ENCODE results near the gene CCDC3.

Gene CCDC3

GRCh38 chr10:12940791-12941190, 60.7 kb downstream of the CCDC3 start:
- CTCF ChIA-PET, result no interaction called here
- DNase-seq, result no peak
- no peak overlapping the region for H3K27ac Mint-ChIP-seq
- H3K27me3 Mint-ChIP-seq, result no peaks in the 10 kb centered on the region
- no peaks in the 10 kb centered on the region for H3K36me3 Mint-ChIP-seq
- H3K4me1 Mint-ChIP-seq, result no peaks in the 10 kb centered on the region
- no peak overlapping the region for H3K4me3 Mint-ChIP-seq
- no peaks in the 10 kb centered on the region for H3K9me3 Mint-ChIP-seq

DNA sequence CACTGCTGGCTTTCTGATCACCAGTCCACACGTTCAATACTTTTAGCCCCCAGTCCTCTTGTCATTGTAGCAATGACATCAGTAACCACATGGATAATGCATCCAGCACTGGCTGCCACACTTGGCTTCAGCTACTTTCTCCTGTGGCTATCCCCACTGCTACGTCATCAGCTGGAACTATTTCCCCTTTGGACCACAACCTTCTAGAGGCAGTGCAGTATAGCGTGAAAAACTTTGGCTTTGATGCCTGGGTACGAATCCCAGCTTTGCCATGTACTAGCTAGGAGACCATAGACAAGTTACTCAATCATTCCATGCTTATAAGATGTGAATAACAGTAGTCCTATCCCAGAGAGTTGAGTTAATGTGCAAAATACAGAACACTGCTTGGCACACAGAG, 63.2 kb downstream of the CCDC3 start:
- Mint-ChIP-seq H3K9me3 (no peaks in the 10 kb centered on the region), H3K4me3 (no peak overlapping the region), H3K27ac (no peak overlapping the region), H3K27me3 (no peaks in the 10 kb centered on the region), H3K36me3 (no peaks in the 10 kb centered on the region), H3K4me1 (no peaks in the 10 kb centered on the region)
- CTCF ChIA-PET, result interaction anchor here (0.6 kb wide), 1 partner anchor 8 kb away, joined by 3 read pairs; no protein-coding TSS in a partner anchor
- no peak for DNase-seq

GRCh38 chr10:12937527-12937926, 64.0 kb downstream of the CCDC3 start:
- DNase-seq, result no peak
- Mint-ChIP-seq H3K27me3 (no peaks in the 10 kb centered on the region), H3K4me3 (no peak overlapping the region), H3K9me3 (no peaks in the 10 kb centered on the region), H3K36me3 (no peaks in the 10 kb centered on the region), H3K27ac (no peak overlapping the region), H3K4me1 (no peaks in the 10 kb centered on the region)
- CTCF ChIA-PET, result no interaction called here

DNA sequence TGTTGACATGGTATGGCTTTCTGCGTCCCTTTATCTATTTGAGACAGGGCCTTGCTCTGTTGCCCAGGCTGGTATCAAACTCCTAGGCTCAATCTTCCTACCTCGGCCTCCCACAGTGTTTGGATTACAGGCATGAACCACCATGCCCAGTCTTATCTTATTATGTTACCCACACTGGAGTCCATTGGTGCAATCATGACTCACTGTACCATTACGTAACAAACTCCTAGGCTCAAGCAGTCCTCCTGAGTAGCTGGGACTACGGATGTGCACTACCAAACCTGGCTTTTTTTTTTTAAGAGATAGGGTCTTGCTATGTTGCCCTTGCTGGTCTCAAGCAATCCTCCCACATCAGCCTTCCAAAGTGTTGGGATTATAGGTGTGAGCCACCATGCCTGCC, 66.7 kb downstream of the CCDC3 start:
- Mint-ChIP-seq H3K4me3 (no peak overlapping the region), H3K4me1 (no peaks in the 10 kb centered on the region), H3K36me3 (no peaks in the 10 kb centered on the region), H3K27me3 (no peaks in the 10 kb centered on the region), H3K27ac (no peak overlapping the region), H3K9me3 (no peaks in the 10 kb centered on the region)
- no peak for DNase-seq
- CTCF ChIA-PET, result no interaction called here

DNA sequence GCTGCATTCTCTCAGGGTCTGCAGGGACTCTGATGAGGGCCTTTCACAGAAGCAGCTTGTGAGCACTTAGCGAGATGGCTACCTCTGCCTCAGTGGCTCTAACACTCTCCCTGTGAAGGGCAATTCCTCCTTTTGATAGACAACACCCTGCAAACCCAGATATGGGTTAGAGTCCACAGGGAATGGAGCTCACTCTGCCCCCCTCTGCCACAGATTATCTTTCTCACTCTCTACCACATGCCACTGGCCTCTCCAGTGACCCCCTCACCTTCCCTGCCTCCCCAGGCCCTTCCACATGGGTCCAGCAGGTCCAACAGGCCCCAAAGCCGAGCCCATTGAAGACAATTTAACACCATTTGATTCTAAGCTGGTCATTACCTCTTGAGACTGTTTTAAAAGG, 72.1 kb downstream of the CCDC3 start:
- Mint-ChIP-seq H3K27ac (no peak overlapping the region), H3K9me3 (no peaks in the 10 kb centered on the region), H3K4me1 (no peaks in the 10 kb centered on the region), H3K36me3 (no peaks in the 10 kb centered on the region), H3K27me3 (no peaks in the 10 kb centered on the region), H3K4me3 (no peak overlapping the region)
- CTCF ChIA-PET, result no interaction called here
- DNase-seq, result no peak

GRCh38 chr10:12928571-12928970, 72.9 kb downstream of the CCDC3 start:
- Mint-ChIP-seq H3K36me3 (no peaks in the 10 kb centered on the region), H3K27ac (no peak overlapping the region), H3K9me3 (no peaks in the 10 kb centered on the region), H3K4me1 (no peaks in the 10 kb centered on the region), H3K4me3 (no peak overlapping the region), H3K27me3 (no peaks in the 10 kb centered on the region)
- no peak for DNase-seq
- CTCF ChIA-PET, result no interaction called here

DNA sequence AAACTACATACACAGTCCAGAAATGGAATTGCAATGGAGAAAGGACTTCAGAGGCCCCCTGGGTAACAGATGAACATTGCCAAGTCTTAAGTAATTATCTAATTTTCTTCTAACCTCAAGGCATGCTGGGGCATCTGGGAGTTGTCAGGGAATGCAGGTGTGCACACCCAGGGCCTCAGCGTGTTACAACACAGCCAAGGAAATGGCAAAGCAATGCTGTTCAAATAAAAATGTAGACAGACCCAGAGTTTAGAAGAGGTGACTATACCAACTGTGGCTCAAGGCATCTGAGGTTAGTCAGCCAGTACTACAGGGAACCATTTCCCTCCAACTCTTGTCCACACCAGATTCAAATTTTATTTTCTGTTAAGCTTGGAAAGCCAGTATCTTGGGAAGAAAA, 73.6 kb downstream of the CCDC3 start:
- no peaks in the 10 kb centered on the region for H3K9me3 Mint-ChIP-seq
- DNase-seq, result no peak
- H3K4me1 Mint-ChIP-seq, result no peaks in the 10 kb centered on the region
- no peak overlapping the region for H3K4me3 Mint-ChIP-seq
- H3K27ac Mint-ChIP-seq, result no peak overlapping the region
- H3K36me3 Mint-ChIP-seq, result no peaks in the 10 kb centered on the region
- CTCF ChIA-PET, result no interaction called here
- H3K27me3 Mint-ChIP-seq, result no peaks in the 10 kb centered on the region

- H3K4me1 Mint-ChIP-seq, result no peaks in the 10 kb centered on the region
- no peak for DNase-seq
- CTCF ChIA-PET, result no interaction called here
- no peaks in the 10 kb centered on the region for H3K27me3 Mint-ChIP-seq
- no peaks in the 10 kb centered on the region for H3K9me3 Mint-ChIP-seq
- H3K27ac Mint-ChIP-seq, result no peak overlapping the region
- H3K4me3 Mint-ChIP-seq, result no peak overlapping the region
- H3K36me3 Mint-ChIP-seq, result no peaks in the 10 kb centered on the region
Observed at GRCh38 chr10:12925845-12926244, 75.7 kb downstream of the CCDC3 start.

- no peaks in the 10 kb centered on the region for H3K27me3 Mint-ChIP-seq
- DNase-seq, result no peak
- no peak overlapping the region for H3K4me3 Mint-ChIP-seq
- no peaks in the 10 kb centered on the region for H3K4me1 Mint-ChIP-seq
- no peaks in the 10 kb centered on the region for H3K9me3 Mint-ChIP-seq
- CTCF ChIA-PET, result no interaction called here
- no peaks in the 10 kb centered on the region for H3K36me3 Mint-ChIP-seq
- H3K27ac Mint-ChIP-seq, result no peak overlapping the region
Observed at GRCh38 chr10:12924911-12925310, 76.6 kb downstream of the CCDC3 start.

DNA sequence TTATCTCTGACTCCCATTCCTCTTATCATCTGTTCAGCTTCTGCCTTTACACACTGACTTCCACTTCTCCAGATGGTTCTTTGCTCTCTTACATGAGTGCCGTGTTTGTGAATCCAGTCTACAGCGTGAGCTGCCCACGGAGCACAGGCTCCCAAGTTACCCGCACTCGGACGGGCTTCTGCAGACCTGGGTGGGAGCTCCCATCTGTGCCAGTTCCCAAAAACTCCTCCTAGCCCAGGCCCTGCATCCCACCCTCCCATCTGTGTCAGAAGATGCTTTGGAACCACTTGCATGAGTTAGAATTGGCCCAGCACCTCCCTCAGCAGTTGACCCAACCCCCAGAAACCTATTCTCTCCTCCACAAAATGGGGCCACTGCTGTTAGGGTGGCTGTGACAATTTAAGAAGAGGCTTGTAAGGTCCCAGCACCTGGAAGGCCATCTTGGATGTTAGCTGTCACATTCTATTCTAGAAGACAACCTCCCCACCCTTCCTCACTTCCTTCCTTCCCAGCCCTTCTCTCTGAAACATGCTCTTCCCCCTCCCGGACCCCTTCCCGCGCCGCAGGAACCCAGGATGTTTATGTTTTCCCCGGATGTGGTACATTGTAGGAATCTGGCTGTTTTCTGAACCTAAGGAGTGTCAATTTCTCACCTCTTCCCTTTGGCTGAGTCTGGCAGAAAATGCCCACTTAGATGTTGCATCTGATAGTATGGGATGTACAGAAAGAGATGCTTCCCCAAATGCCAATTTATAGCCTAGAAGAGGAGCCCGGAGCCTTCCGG, 79.2 kb downstream of the CCDC3 start:
- Mint-ChIP-seq H3K4me3 (no peak overlapping the region), H3K27me3 (no peaks in the 10 kb centered on the region), H3K9me3 (no peaks in the 10 kb centered on the region), H3K27ac (no peak overlapping the region), H3K4me1 (no peaks in the 10 kb centered on the region), H3K36me3 (no peaks in the 10 kb centered on the region)
- DNase-seq, result no peak
- CTCF ChIA-PET, result no interaction called here

GRCh38 chr10:12921163-12921562, 80.3 kb downstream of the CCDC3 start:
- DNase-seq, result no peak
- no peak overlapping the region for H3K4me3 Mint-ChIP-seq
- CTCF ChIA-PET, result no interaction called here
- H3K27ac Mint-ChIP-seq, result no peak overlapping the region
- H3K9me3 Mint-ChIP-seq, result no peaks in the 10 kb centered on the region
- peaks cover 3% of the 10 kb centered on the region for H3K27me3 Mint-ChIP-seq
- no peaks in the 10 kb centered on the region for H3K4me1 Mint-ChIP-seq
- H3K36me3 Mint-ChIP-seq, result no peaks in the 10 kb centered on the region

DNA sequence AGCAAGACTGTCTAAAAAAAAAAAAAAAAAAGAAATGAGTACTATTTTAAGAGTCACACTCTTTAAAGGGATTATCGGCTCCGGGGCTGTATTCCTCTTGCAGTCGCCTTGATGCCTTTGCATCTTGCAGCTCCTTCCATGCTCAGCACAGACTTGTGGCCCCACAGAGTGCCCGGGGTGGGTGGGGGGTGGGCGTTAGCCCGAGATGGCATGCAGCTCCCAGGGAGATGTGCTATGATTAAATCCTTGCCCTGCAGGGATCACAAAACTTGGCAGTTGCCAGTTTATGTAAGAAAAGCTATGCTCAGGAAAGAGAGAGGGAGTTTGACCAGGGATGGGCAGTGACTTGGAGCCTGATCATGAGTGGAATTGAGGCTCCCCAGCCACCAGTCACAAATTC, 81.9 kb downstream of the CCDC3 start:
- Mint-ChIP-seq H3K27me3 (peaks cover 7% of the 10 kb centered on the region), H3K4me3 (no peak overlapping the region), H3K36me3 (no peaks in the 10 kb centered on the region), H3K9me3 (no peaks in the 10 kb centered on the region), H3K4me1 (no peaks in the 10 kb centered on the region), H3K27ac (no peak overlapping the region)
- DNase-seq, result no peak
- CTCF ChIA-PET, result interaction anchor here (0.7 kb wide), 1 partner anchor 17 kb away, joined by 3 read pairs; no protein-coding TSS in a partner anchor

DNA sequence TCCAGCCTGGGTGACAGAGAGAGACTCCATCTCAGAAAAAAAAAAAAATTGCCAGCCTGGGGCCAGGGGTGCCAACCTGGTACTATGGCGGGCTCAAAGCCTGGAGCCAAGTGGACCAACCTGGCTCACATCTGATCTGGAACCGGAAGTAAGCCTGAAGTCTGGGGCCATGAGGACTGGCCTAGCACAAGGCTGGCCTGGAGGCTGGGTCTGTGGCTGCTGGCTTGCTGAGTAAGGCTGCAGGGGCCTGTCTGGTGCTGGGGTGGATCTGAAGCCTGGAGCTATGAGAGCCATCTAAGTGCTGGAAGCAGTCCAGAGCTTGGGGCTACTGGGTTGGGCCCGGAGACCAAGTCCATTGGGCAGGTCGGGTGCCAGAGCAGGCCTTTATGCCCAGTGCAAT, 84.9 kb downstream of the CCDC3 start:
- CTCF ChIA-PET, result no interaction called here
- Mint-ChIP-seq H3K27ac (no peak overlapping the region), H3K27me3 (peaks cover 11% of the 10 kb centered on the region), H3K9me3 (peaks cover 3% of the 10 kb centered on the region), H3K4me1 (no peaks in the 10 kb centered on the region), H3K36me3 (no peaks in the 10 kb centered on the region), H3K4me3 (no peak overlapping the region)
- DNase-seq, result no peak

DNA sequence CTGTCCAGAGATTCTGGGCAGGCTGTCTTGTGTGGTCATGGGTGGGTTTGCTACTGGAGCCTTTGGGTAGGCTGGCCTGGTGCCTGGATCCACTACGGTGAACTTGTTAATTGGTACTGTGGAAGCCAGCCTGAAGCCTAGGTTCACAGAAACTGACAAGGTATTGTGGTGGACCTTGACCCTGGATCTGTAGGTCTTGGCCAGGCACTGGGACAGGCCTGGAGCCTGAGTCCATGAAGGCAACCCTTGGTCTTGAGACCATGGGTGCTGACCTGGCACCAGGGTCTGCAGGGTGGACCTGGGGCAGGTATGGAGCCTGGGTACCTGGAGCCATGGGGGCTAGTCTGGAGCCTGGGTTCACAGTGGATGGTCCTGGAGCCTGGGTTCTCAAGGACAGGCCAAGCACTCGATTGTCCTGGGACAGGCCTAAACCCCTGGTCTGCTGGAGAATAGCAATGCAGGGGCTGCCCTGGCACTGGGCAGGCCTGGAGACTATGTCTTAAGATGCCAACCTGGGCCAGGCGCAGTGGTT, 85.8 kb downstream of the CCDC3 start:
- H3K4me3 Mint-ChIP-seq, result no peak overlapping the region
- no peaks in the 10 kb centered on the region for H3K4me1 Mint-ChIP-seq
- no peak overlapping the region for H3K27ac Mint-ChIP-seq
- DNase-seq, result no peak
- CTCF ChIA-PET, result no interaction called here
- peaks cover 11% of the 10 kb centered on the region for H3K27me3 Mint-ChIP-seq
- H3K36me3 Mint-ChIP-seq, result no peaks in the 10 kb centered on the region
- peaks cover 3% of the 10 kb centered on the region for H3K9me3 Mint-ChIP-seq

GRCh38 chr10:12914111-12914510, 87.4 kb downstream of the CCDC3 start:
- Mint-ChIP-seq H3K9me3 (peaks cover 3% of the 10 kb centered on the region), H3K4me3 (no peak overlapping the region), H3K27ac (no peak overlapping the region), H3K4me1 (no peaks in the 10 kb centered on the region), H3K27me3 (peaks cover 11% of the 10 kb centered on the region), H3K36me3 (no peaks in the 10 kb centered on the region)
- DNase-seq, result no peak
- CTCF ChIA-PET, result no interaction called here
